Colonic mucosa (tissue), 4 donors: ENCODE results near the gene SLC25A21. TPM values are rescaled to one million over a fixed set of nuclear protein-coding genes. Genes with fewer than 3 reads are reported as not detected.

Experiments used
- DNase-seq: peaks from one replicate; pipeline ENCODE4 v3.0.0-alpha.2; 2020
- H3K27ac ChIP-seq: fragments of 200-600 bp; one replicate; pipeline ENCODE4 v1.8.0; 2021
- H3K27me3 ChIP-seq: fragments of 200-600 bp; one replicate; pipeline ENCODE4 v1.8.0; 2021
- H3K36me3 ChIP-seq: fragments of 200-600 bp; one replicate; pipeline ENCODE4 v1.8.0; 2021
- H3K4me1 ChIP-seq: fragments of 200-600 bp; one replicate; pipeline ENCODE4 v1.8.0; 2021; ENCODE audit warnings: mild to moderate bottlenecking
- H3K4me3 ChIP-seq: fragments of 200-600 bp; one replicate; pipeline ENCODE4 v1.8.0; 2021
- H3K9ac ChIP-seq, 2 donors: one replicate each; pipeline ENCODE4 v1.7.0; 2013; ENCODE audit warnings: control low read depth in 2 of 2, low read depth in 2 of 2, low read length in 2 of 2
- H3K9me3 ChIP-seq: fragments of 200-600 bp; one replicate; pipeline ENCODE4 v1.8.0; 2021
- intact Hi-C: fragments of 100-400 bp; cut with DNase I; formaldehyde crosslinking; loops from one replicate; pipeline ENCODE4 v1.14.1; 2022
- total RNA-seq, 2 donors: library from RNA; stranded (reverse); fragmentation: NEBNext Ultra II Directional in 1 of 2; extraction: Animal tissue kit (Norgen Biotek cat#: 25700) in 1 of 2; gene quantifications; one replicate each; pipeline ENCODE4 v1.2.1, GENCODE V29; 2021
- TF ChIP-seq, protein P1 (sequence below): fragments of 200-600 bp; IDR thresholded peaks from one replicate; pipeline ENCODE4 v1.8.0; 2022; ENCODE audit warnings: antibody characterized with exemption, mild to moderate bottlenecking
- donor health status: healthy.
- donor health status: DM: no; HTN: no; CAD: no.
- donor health status: DM: no; HTN: no; CAD: no.

Gene SLC25A21
- total RNA-seq, 2 donors from 2014 or later, result 0.77 to 0.82 TPM

DNA sequence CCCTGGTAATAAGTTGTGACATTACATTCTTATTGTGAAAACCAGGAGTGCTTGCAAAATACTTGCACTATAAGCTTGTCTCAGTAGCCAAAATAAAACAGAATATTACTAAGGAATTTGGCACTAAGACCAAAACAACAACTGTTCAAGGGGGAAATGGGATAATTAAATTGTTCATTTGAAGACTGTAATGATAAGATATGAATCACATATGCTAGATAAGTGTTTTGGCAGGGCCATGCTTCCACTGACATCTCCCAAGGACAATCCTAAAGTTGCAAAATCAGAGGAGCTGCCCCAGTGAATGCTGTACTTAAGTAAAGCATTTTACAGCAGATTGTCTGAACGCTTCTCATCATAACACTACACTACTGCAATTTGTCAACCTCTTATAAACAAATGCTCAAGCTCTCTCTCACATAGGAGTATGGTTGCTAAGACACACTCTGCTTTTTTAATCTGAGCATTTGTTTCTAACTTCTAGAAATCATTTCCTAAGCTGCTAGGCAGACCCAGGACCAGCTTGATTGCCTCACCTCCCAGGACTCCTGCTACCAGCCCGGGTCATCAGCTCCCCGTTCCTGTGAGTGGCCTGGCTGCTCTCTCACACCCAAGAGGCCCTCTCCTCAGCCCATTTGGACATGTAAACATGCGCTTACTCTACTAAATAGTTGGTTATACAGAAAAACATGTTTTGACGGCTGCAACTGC lies 319.3 kb downstream of the SLC25A21 start:
- Histone ChIP-seq H3K27me3 (no peaks in the 10 kb centered on the region), H3K27ac (no peak overlapping the region), H3K4me1 (no peaks in the 10 kb centered on the region), H3K4me3 (no peak overlapping the region), H3K9ac (no peak overlapping the region), H3K36me3 (no peaks in the 10 kb centered on the region), H3K9me3 (no peaks in the 10 kb centered on the region)
- intact Hi-C loops, result no loop called here
- TF ChIP-seq, protein P1, sequence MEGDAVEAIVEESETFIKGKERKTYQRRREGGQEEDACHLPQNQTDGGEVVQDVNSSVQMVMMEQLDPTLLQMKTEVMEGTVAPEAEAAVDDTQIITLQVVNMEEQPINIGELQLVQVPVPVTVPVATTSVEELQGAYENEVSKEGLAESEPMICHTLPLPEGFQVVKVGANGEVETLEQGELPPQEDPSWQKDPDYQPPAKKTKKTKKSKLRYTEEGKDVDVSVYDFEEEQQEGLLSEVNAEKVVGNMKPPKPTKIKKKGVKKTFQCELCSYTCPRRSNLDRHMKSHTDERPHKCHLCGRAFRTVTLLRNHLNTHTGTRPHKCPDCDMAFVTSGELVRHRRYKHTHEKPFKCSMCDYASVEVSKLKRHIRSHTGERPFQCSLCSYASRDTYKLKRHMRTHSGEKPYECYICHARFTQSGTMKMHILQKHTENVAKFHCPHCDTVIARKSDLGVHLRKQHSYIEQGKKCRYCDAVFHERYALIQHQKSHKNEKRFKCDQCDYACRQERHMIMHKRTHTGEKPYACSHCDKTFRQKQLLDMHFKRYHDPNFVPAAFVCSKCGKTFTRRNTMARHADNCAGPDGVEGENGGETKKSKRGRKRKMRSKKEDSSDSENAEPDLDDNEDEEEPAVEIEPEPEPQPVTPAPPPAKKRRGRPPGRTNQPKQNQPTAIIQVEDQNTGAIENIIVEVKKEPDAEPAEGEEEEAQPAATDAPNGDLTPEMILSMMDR, result no peak
- DNase-seq, result no peak

DNA sequence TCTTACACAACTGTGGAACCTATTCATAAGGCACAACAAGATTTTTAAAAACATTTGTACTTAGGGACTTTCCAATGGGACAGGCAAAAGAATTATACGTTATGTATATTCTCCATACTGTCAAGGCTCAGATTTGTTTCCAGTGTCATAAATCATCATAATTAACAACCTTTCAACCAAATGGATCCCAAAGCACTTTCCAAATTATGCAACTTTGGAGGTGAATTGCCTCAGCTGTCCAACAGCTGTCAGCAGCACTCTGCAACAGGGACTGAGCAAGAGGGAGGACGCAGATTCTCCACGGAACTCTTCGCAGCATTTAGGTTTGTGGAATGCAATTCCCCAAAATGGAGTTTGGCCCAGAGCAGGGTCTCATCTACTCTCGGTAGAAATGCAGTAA lies 324.2 kb downstream of the SLC25A21 start:
- no peaks in the 10 kb centered on the region for H3K36me3 ChIP-seq
- no peaks in the 10 kb centered on the region for H3K9me3 ChIP-seq
- no peak overlapping the region for H3K27ac ChIP-seq
- H3K9ac ChIP-seq, result no peak overlapping the region
- DNase-seq, result no peak
- H3K4me1 ChIP-seq, result no peaks in the 10 kb centered on the region
- TF ChIP-seq, protein P1, result no peak
- no peaks in the 10 kb centered on the region for H3K27me3 ChIP-seq
- no peak overlapping the region for H3K4me3 ChIP-seq
- intact Hi-C loops, result no loop called here

DNA sequence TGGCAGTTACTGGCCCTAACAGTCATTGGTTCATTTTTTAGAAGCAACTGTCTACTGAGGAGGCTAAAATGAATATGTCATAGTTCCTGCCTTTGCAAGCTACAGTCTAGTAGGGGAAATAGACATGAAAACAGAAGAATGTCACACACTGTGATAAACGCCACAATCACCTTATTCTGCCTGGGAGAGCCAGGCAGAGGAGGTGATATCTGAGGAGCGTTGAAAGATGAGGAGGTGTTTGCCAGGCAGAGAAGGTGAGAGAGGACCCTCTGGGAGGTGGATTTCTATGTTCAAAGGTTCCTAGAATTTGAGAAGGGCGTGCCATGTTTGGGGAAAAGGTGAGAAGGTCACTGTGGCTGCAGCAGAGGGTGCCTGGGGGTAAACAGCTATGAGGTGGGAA lies 325.0 kb downstream of the SLC25A21 start:
- Histone ChIP-seq H3K9me3 (no peaks in the 10 kb centered on the region), H3K27me3 (no peaks in the 10 kb centered on the region), H3K36me3 (no peaks in the 10 kb centered on the region), H3K4me1 (no peaks in the 10 kb centered on the region), H3K9ac (no peak overlapping the region), H3K27ac (no peak overlapping the region), H3K4me3 (no peak overlapping the region)
- TF ChIP-seq, protein P1, result no peak
- intact Hi-C loops, result no loop called here
- no peak for DNase-seq

DNA sequence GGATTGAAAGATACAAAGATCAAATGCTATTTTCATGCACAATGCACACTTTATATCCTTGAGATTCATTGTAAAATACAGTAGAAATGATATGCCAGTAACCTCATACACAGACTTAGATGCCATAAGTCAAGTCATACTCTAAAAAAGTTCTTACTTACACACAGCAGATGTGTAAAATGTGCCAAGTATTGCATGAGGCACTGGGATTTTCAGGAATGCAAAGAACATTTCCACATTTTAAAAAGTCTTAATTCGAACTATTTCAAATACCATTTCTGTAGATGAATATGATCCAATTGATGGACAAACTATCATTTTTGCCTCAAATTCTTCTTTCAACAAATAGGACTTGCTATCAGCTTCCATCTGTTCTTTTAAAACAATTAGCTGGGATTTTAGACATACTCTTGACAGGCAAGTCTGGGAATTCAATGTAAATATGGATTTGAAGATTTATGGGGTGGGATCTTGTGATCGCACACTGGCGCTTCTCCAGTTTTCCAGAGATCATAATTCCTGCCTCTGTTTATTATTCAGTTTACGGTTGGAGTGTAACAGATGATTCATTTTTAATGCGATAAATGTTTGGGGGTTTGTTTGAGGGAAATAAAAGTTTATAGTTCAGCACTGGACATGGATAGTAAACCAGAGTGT lies 326.9 kb downstream of the SLC25A21 start:
- no peaks in the 10 kb centered on the region for H3K4me1 ChIP-seq
- no peaks in the 10 kb centered on the region for H3K27me3 ChIP-seq
- intact Hi-C loops, result no loop called here
- no peak for DNase-seq
- H3K9me3 ChIP-seq, result no peaks in the 10 kb centered on the region
- no peak overlapping the region for H3K27ac ChIP-seq
- no peak overlapping the region for H3K4me3 ChIP-seq
- no peak overlapping the region for H3K9ac ChIP-seq
- no peaks in the 10 kb centered on the region for H3K36me3 ChIP-seq
- TF ChIP-seq, protein P1, result no peak

DNA sequence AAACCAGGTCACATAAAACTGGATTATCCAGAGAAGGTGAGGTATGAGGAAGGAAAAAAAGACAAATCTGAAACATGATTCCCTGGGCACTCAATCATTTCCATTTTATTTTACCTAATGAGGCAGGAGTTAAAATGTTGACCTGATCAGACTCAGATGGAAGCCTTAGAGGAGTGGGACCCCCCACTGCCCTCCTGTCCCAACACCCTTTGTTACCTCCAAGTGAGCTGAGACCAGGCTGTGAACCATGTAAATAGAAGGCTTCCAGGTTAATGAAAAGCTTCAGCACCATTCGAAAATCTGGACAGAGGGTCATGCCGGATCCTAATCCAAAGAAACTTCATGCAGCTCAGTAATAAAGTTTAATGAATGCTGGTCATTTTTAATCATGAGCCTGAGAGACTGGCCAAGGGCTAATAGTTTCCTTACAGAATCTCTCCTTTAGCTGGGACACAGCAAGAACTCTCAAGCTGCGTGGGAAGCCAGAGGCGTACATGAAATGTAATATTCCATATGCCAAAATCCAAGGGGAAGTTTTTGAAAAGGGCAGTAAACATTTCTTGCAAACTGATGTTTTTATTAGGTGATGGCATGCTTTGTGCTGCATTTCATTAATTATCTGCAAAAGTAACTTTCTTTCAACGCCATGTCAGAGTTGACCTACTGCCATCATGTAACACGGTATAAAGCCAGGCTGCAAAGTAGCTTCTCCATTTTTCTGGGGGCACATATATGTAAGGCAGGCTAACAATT lies 327.8 kb downstream of the SLC25A21 start:
- Histone ChIP-seq H3K27ac (no peak overlapping the region), H3K4me1 (no peaks in the 10 kb centered on the region), H3K9ac (no peak overlapping the region), H3K36me3 (no peaks in the 10 kb centered on the region), H3K27me3 (no peaks in the 10 kb centered on the region), H3K9me3 (no peaks in the 10 kb centered on the region), H3K4me3 (no peak overlapping the region)
- TF ChIP-seq, protein P1, result no peak
- no peak for DNase-seq
- intact Hi-C loops, result no loop called here
